Keratinocyte (primary cell): ENCODE measurements around the gene CD24. TPM values are rescaled to one million over a fixed set of nuclear protein-coding genes. Genes with fewer than 3 reads are reported as not detected.

Experiments
- DNase-seq: peaks from one replicate; pipeline ENCODE4 v3.0.0-alpha.2; 2011; ENCODE audit warnings: low read depth, missing footprints, low spot score
- FAIRE-seq: peaks from 2 replicates; lab custom pipeline; 2011; peaks lifted over from hg19 to GRCh38; lab: Jason Lieb, UNC
- H2AFZ ChIP-seq: 2 replicates; pipeline ENCODE4 v1.6.0; 2012; ENCODE audit warnings: low read length, control low read depth, inconsistent platforms; ENCODE audit not compliant: control insufficient read depth
- H3K27ac ChIP-seq: 2 replicates; pipeline ENCODE4 v1.5.1; 2011; ENCODE audit warnings: low read length; ENCODE audit not compliant: control insufficient read depth, insufficient read depth
- H3K27me3 ChIP-seq: 3 replicates; pipeline ENCODE4 v1.6.0; 2011; ENCODE audit warnings: low read length; ENCODE audit not compliant: control insufficient read depth, insufficient read depth; ENCODE audit errors: extremely low read depth
- H3K36me3 ChIP-seq, 2 experiments: 2 replicates in 1 of 2; 3 replicates in 1 of 2; pipeline ENCODE4 v1.5.1; 2011; ENCODE audit warnings: low read length in 2 of 2, mild to moderate bottlenecking in 1 of 2; ENCODE audit not compliant: control insufficient read depth in 2 of 2, insufficient read depth in 2 of 2; ENCODE audit errors: extremely low read depth in 1 of 2
- H3K4me1 ChIP-seq: 3 replicates; pipeline ENCODE4 v1.5.1; 2011; ENCODE audit warnings: low read length; ENCODE audit not compliant: control insufficient read depth, insufficient read depth; ENCODE audit errors: extremely low read depth
- H3K4me2 ChIP-seq: 3 replicates; pipeline ENCODE4 v1.6.0; 2011; ENCODE audit warnings: low read depth, low read length; ENCODE audit not compliant: control insufficient read depth, insufficient read depth; ENCODE audit errors: extremely low read depth
- H3K4me3 ChIP-seq, 3 experiments: fragments of 200-600 bp in 1 of 3; sonication (generic) in 1 of 3; 2 replicates in 2 of 3; 3 replicates in 1 of 3; pipeline ENCODE4 v1.5.1; 2011 to 2016; ENCODE audit warnings: low read length in 3 of 3, mild to moderate bottlenecking in 3 of 3, control low read depth in 2 of 3, inconsistent platforms in 1 of 3, low read depth in 1 of 3, mixed read lengths in 1 of 3, mixed run types in 1 of 3, moderate library complexity in 1 of 3; ENCODE audit not compliant: control insufficient read depth in 2 of 3, insufficient read depth in 2 of 3; ENCODE audit errors: extremely low read depth in 1 of 3
- H3K79me2 ChIP-seq: 2 replicates; pipeline ENCODE4 v1.6.0; 2012; ENCODE audit warnings: low read length; ENCODE audit not compliant: control insufficient read depth, insufficient read depth
- H3K9ac ChIP-seq: 3 replicates; pipeline ENCODE4 v1.6.0; 2011; ENCODE audit warnings: low read length; ENCODE audit not compliant: control insufficient read depth, insufficient read depth; ENCODE audit errors: extremely low read depth
- H3K9me1 ChIP-seq: 3 replicates; pipeline ENCODE4 v1.6.0; 2011; ENCODE audit warnings: low read length; ENCODE audit not compliant: control insufficient read depth, insufficient read depth; ENCODE audit errors: extremely low read depth
- H3K9me3 ChIP-seq: 2 replicates; pipeline ENCODE4 v1.5.1; 2012; ENCODE audit warnings: low read depth, low read length; ENCODE audit not compliant: control insufficient read depth
- H4K20me1 ChIP-seq: 3 replicates; pipeline ENCODE4 v1.6.0; 2011; ENCODE audit warnings: low read length; ENCODE audit not compliant: control insufficient read depth, insufficient read depth; ENCODE audit errors: extremely low read depth
- CTCF ChIP-seq, 3 experiments: IDR thresholded peaks in 1 of 3; conservative IDR thresholded peaks in 1 of 3; optimal IDR thresholded peaks in 1 of 3; 2 replicates in 2 of 3; 3 replicates in 1 of 3; pipeline versions ENCODE3 to v1.5.1; 2011; ENCODE audit warnings: low read length in 3 of 3, mild to moderate bottlenecking in 3 of 3, moderate library complexity in 2 of 3, control low read depth in 1 of 3, inconsistent platforms in 1 of 3; ENCODE audit not compliant: insufficient read depth in 2 of 3; ENCODE audit errors: extremely low read depth in 1 of 3
- EZH2 ChIP-seq: IDR thresholded peaks from one replicate; pipeline ENCODE4 v1.6.1; 2012; ENCODE audit warnings: inconsistent platforms, mild to moderate bottlenecking, low read length, moderate library complexity
- dilution Hi-C: fragments of 300-500 bp; cut with MboI; formaldehyde crosslinking; loops from one replicate; pipeline ENCODE4 v1.7.0; 2020; ENCODE audit warnings: low sequenced_read_pairs; ENCODE audit not compliant: extremely low pct_ligation_motif_present
- polyA plus RNA-seq, 5 experiments: library from polyadenylated mRNA; depleted of rRNA in 3 of 5; stranded (reverse) in 3 of 5; stranded (forward) in 1 of 5; unstranded in 1 of 5; fragments of >200 nt; gene quantifications; 1 replicate in 1 of 5; 2 replicates in 3 of 5; 3 replicates in 1 of 5; pipeline versions ENCODE4 v1.2.1 to v1.2.3, GENCODE V29; 2011 to 2012; ENCODE audit warnings: missing spikeins in 2 of 5, low read depth in 1 of 5, low replicate concordance in 1 of 5

The CD24 gene
- polyA plus RNA-seq, 1 donor (not counting 4 experiments of a cell fraction or from before 2014, with no cell fraction given) = 681 TPM

- H3K4me1 ChIP-seq = no peaks in the 10 kb centered on the region
- H3K27me3 ChIP-seq = no peaks in the 10 kb centered on the region
- no peak for FAIRE-seq
Observed at GRCh38 chr6:106922626-106923025, 51.9 kb downstream of the CD24 start.

More at GRCh38 chr6:106922626-106923025, 51.9 kb downstream of the CD24 start:
- TF ChIP-seq CTCF (optimal IDR thresholded peaks at IDR 0.05 in 1 of 3, IDR thresholded peaks at IDR 0.05 in 1 of 3, conservative IDR thresholded peaks at IDR 0.05 in 1 of 3; ENCODE audit: extremely low read depth in 1 of 3, insufficient read depth in 2 of 3, low read length in 3 of 3) = no peak
- TF ChIP-seq EZH2 = no peak
- Histone ChIP-seq H3K9me1 (no peaks in the 10 kb centered on the region), H3K9ac (no peak overlapping the region), H3K9me3 (no peaks in the 10 kb centered on the region), H3K79me2 (no peaks in the 10 kb centered on the region), H2AFZ (no peak overlapping the region), H3K4me2 (no peak overlapping the region), H3K36me3 (no peaks in the 10 kb centered on the region), H3K27ac (no peak overlapping the region), H3K4me3 (no peak overlapping the region), H4K20me1 (no peaks in the 10 kb centered on the region)
- dilution Hi-C loops = no loop called here
- no peak for DNase-seq

Other genes starting within 250 kb of the CD24 start
- gene MTRES1, start 53.5 kb upstream of the CD24 start, polyA plus RNA-seq = 12.0 to 19.6 TPM (median 12.1 TPM) in 3 replicates
- 1.7 to 5.5 TPM (median 2.1 TPM) in 3 replicates for gene BEND3, start 140.8 kb upstream of the CD24 start, polyA plus RNA-seq